WTC11 (cell line): ENCODE data around the gene SNX10. TPM values are rescaled to one million over a fixed set of nuclear protein-coding genes. Genes with fewer than 3 reads are reported as not detected.

Experiments
- ATAC-seq: fragments of 200-7000 bp; cut with Tn5 transposase; 2 replicates; pipeline ENCODE4 v1.10.0; 2021; ENCODE audit warnings: mild to moderate bottlenecking, moderate library complexity
- CTCF ChIA-PET: fragments of 300-600 bp; sonication (Branson Sonifier 250); formaldehyde crosslinking; loops from one replicate; lab custom pipeline; 2021; ENCODE audit warnings: antibody characterized with exemption; lab: Charles Lee
- POLR2A ChIA-PET: fragments of 350-600 bp; sonication (Branson Sonifier 250); formaldehyde crosslinking; loops from one replicate; lab custom pipeline; 2021; ENCODE audit warnings: antibody characterized with exemption; lab: Charles Lee
- DNase-seq: peaks from one replicate; pipeline ENCODE4 v3.0.0; 2021; ENCODE audit warnings: low spot score
- H3K27ac Mint-ChIP-seq: 2 replicates; pipeline ENCODE4 v1.8.0; 2021; ENCODE audit warnings: mixed read lengths
- H3K27me3 Mint-ChIP-seq: 2 replicates; pipeline ENCODE4 v1.8.0; 2021; ENCODE audit warnings: low read depth, mild to moderate bottlenecking, moderate library complexity, mixed read lengths
- H3K36me3 Mint-ChIP-seq: 2 replicates; pipeline ENCODE4 v1.8.0; 2021; ENCODE audit warnings: mixed read lengths
- H3K4me1 Mint-ChIP-seq: 2 replicates; pipeline ENCODE4 v1.8.0; 2022; ENCODE audit warnings: mixed read lengths
- H3K4me3 Mint-ChIP-seq: 2 replicates; pipeline ENCODE4 v1.8.0; 2021; ENCODE audit warnings: mild to moderate bottlenecking, moderate library complexity, mixed read lengths
- H3K9me3 Mint-ChIP-seq: 2 replicates; pipeline ENCODE4 v1.8.0; 2021; ENCODE audit warnings: mixed read lengths
- CREM ChIP-seq: sonication (generic); formaldehyde crosslinking; IDR thresholded peaks from 2 replicates; pipeline ENCODE4 v1.8.1; 2022; ENCODE audit warnings: mild to moderate bottlenecking, missing genetic modification reagents, moderate library complexity
- ELF4 ChIP-seq: sonication (generic); formaldehyde crosslinking; IDR thresholded peaks from 2 replicates; pipeline ENCODE4 v1.8.1; 2022; ENCODE audit warnings: low read depth, mild to moderate bottlenecking, moderate library complexity, missing genetic modification reagents
- ESRRA ChIP-seq: sonication (generic); formaldehyde crosslinking; IDR thresholded peaks from 2 replicates; pipeline ENCODE4 v1.8.1; 2022; ENCODE audit warnings: mild to moderate bottlenecking, missing genetic modification reagents, borderline replicate concordance
- ETV6 ChIP-seq: sonication (generic); formaldehyde crosslinking; IDR thresholded peaks from 2 replicates; pipeline ENCODE4 v1.8.1; 2022; ENCODE audit warnings: mild to moderate bottlenecking, missing genetic modification reagents
- GTF2I ChIP-seq: fragments of 250-450 bp; sonication (Bioruptor Pico); conservative IDR thresholded peaks from 2 replicates; pipeline ENCODE4 v1.4.0; 2021; ENCODE audit warnings: mild to moderate bottlenecking
- HMGA2 ChIP-seq: fragments of 250-450 bp; sonication (Bioruptor Pico); IDR thresholded peaks from 2 replicates; pipeline ENCODE4 v1.4.0; 2021; ENCODE audit warnings: mild to moderate bottlenecking, moderate library complexity
- NFE2L1 ChIP-seq: sonication (generic); formaldehyde crosslinking; IDR thresholded peaks from 2 replicates; pipeline ENCODE4 v1.8.1; 2023; ENCODE audit warnings: missing genetic modification reagents
- ZBTB21 ChIP-seq: sonication (generic); formaldehyde crosslinking; IDR thresholded peaks from 2 replicates; pipeline ENCODE4 v1.8.1; 2023; ENCODE audit warnings: mild to moderate bottlenecking, missing genetic modification reagents, borderline replicate concordance
- ZNF121 ChIP-seq: sonication (generic); formaldehyde crosslinking; IDR thresholded peaks from 2 replicates; pipeline ENCODE4 v1.8.0; 2023; ENCODE audit warnings: missing genetic modification reagents
- ZNF138 ChIP-seq: sonication (generic); formaldehyde crosslinking; conservative IDR thresholded peaks from 2 replicates; pipeline ENCODE4 v1.8.1; 2022; ENCODE audit warnings: mild to moderate bottlenecking, moderate library complexity, missing genetic modification reagents
- ZNF396 ChIP-seq: fragments of 250-450 bp; sonication (Bioruptor Pico); IDR thresholded peaks from 2 replicates; pipeline ENCODE4 v1.8.0; 2021; ENCODE audit warnings: mild to moderate bottlenecking, moderate library complexity, borderline replicate concordance
- ZNF416 ChIP-seq: fragments of 250-450 bp; sonication (Bioruptor Pico); IDR thresholded peaks from 2 replicates; pipeline ENCODE4 v1.9.0; 2021; ENCODE audit warnings: mild to moderate bottlenecking, inconsistent platforms
- total RNA-seq: library from RNA; stranded (reverse); gene quantifications from 3 replicates; pipeline ENCODE4 v1.2.3, GENCODE V29; 2021
- TF ChIP-seq, protein P1 (sequence below): sonication (generic); formaldehyde crosslinking; IDR thresholded peaks from 2 replicates; pipeline ENCODE4 v1.8.1; 2023; ENCODE audit warnings: mild to moderate bottlenecking, missing genetic modification reagents, moderate library complexity
- TF ChIP-seq, protein P2 (sequence below): fragments of 200-600 bp; IDR thresholded peaks from 2 replicates; pipeline ENCODE4 v1.8.0; 2022; ENCODE audit warnings: antibody characterized with exemption
- TF ChIP-seq, protein P3 (sequence below): sonication (generic); formaldehyde crosslinking; IDR thresholded peaks from 2 replicates; pipeline ENCODE4 v1.8.0; 2023; ENCODE audit warnings: missing genetic modification reagents, mild to moderate bottlenecking, borderline replicate concordance
- TF ChIP-seq, protein P4 (sequence below): sonication (generic); formaldehyde crosslinking; conservative IDR thresholded peaks from 2 replicates; pipeline ENCODE4 v1.8.1; 2022; ENCODE audit warnings: mild to moderate bottlenecking, missing genetic modification reagents
- TF ChIP-seq, protein P5 (sequence below): sonication (generic); formaldehyde crosslinking; IDR thresholded peaks from 2 replicates; pipeline ENCODE4 v1.8.1; 2022; ENCODE audit warnings: mild to moderate bottlenecking, moderate library complexity, missing genetic modification reagents
- TF ChIP-seq, protein P6 (sequence below): sonication (generic); formaldehyde crosslinking; IDR thresholded peaks from 2 replicates; pipeline ENCODE4 v1.8.1; 2023; ENCODE audit warnings: mild to moderate bottlenecking, moderate library complexity, missing genetic modification reagents
- TF ChIP-seq, protein P7 (sequence below): sonication (generic); formaldehyde crosslinking; IDR thresholded peaks from 2 replicates; pipeline ENCODE4 v1.8.0; 2022; ENCODE audit warnings: mild to moderate bottlenecking, missing genetic modification reagents
- TF ChIP-seq, protein P8 (sequence below): sonication (generic); formaldehyde crosslinking; IDR thresholded peaks from 2 replicates; pipeline ENCODE4 v1.8.0; 2022; ENCODE audit warnings: mild to moderate bottlenecking, missing genetic modification reagents
- TF ChIP-seq, protein P9 (sequence below): sonication (generic); formaldehyde crosslinking; IDR thresholded peaks from 2 replicates; pipeline ENCODE4 v1.8.1; 2023; ENCODE audit warnings: mild to moderate bottlenecking, missing genetic modification reagents

The SNX10 gene
- total RNA-seq, 1 experiment from 2014 or later: 10.8 TPM

DNA sequence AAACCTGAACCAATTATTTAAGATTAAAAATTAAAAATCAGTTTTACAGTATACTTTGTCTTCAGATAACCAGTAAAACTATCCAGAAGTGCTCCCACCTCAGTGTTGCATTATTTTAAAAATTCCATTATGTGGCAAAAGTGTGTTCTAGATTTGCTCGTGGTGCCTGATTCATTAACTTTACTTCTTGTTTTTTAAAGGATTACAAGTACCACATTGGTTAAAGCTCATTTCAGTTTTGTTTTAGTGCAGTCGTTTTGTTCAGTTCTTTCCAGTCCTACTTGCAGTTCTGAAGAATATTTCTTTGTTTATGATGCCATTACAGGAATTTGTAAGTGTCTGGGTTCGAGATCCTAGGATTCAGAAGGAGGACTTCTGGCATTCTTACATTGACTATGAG, 69.0 kb downstream of the SNX10 start:
- Mint-ChIP-seq H3K4me1 (peaks cover 6% of the 10 kb centered on the region), H3K36me3 (no peaks in the 10 kb centered on the region), H3K27me3 (no peaks in the 10 kb centered on the region)
- DNase-seq: no peak
- ATAC-seq: no peak
- TF ChIP-seq, protein P1, sequence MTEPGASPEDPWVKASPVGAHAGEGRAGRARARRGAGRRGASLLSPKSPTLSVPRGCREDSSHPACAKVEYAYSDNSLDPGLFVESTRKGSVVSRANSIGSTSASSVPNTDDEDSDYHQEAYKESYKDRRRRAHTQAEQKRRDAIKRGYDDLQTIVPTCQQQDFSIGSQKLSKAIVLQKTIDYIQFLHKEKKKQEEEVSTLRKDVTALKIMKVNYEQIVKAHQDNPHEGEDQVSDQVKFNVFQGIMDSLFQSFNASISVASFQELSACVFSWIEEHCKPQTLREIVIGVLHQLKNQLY: no peak
- TF ChIP-seq, protein P2, sequence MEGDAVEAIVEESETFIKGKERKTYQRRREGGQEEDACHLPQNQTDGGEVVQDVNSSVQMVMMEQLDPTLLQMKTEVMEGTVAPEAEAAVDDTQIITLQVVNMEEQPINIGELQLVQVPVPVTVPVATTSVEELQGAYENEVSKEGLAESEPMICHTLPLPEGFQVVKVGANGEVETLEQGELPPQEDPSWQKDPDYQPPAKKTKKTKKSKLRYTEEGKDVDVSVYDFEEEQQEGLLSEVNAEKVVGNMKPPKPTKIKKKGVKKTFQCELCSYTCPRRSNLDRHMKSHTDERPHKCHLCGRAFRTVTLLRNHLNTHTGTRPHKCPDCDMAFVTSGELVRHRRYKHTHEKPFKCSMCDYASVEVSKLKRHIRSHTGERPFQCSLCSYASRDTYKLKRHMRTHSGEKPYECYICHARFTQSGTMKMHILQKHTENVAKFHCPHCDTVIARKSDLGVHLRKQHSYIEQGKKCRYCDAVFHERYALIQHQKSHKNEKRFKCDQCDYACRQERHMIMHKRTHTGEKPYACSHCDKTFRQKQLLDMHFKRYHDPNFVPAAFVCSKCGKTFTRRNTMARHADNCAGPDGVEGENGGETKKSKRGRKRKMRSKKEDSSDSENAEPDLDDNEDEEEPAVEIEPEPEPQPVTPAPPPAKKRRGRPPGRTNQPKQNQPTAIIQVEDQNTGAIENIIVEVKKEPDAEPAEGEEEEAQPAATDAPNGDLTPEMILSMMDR: no peak
- TF ChIP-seq ELF4 (no peak), CREM (CRISPR knock-in tag) (no peak), HMGA2 (CRISPR knock-in tag) (no peak), ZBTB21 (no peak), ETV6 (CRISPR knock-in tag) (no peak), ZNF121 (no peak), ZNF138 (CRISPR knock-in tag) (no peak)
- TF ChIP-seq, protein P3, sequence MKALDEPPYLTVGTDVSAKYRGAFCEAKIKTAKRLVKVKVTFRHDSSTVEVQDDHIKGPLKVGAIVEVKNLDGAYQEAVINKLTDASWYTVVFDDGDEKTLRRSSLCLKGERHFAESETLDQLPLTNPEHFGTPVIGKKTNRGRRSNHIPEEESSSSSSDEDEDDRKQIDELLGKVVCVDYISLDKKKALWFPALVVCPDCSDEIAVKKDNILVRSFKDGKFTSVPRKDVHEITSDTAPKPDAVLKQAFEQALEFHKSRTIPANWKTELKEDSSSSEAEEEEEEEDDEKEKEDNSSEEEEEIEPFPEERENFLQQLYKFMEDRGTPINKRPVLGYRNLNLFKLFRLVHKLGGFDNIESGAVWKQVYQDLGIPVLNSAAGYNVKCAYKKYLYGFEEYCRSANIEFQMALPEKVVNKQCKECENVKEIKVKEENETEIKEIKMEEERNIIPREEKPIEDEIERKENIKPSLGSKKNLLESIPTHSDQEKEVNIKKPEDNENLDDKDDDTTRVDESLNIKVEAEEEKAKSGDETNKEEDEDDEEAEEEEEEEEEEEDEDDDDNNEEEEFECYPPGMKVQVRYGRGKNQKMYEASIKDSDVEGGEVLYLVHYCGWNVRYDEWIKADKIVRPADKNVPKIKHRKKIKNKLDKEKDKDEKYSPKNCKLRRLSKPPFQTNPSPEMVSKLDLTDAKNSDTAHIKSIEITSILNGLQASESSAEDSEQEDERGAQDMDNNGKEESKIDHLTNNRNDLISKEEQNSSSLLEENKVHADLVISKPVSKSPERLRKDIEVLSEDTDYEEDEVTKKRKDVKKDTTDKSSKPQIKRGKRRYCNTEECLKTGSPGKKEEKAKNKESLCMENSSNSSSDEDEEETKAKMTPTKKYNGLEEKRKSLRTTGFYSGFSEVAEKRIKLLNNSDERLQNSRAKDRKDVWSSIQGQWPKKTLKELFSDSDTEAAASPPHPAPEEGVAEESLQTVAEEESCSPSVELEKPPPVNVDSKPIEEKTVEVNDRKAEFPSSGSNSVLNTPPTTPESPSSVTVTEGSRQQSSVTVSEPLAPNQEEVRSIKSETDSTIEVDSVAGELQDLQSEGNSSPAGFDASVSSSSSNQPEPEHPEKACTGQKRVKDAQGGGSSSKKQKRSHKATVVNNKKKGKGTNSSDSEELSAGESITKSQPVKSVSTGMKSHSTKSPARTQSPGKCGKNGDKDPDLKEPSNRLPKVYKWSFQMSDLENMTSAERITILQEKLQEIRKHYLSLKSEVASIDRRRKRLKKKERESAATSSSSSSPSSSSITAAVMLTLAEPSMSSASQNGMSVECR: no peak
- TF ChIP-seq, protein P4, sequence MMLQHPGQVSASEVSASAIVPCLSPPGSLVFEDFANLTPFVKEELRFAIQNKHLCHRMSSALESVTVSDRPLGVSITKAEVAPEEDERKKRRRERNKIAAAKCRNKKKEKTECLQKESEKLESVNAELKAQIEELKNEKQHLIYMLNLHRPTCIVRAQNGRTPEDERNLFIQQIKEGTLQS: no peak
- TF ChIP-seq, all 79 proteins: peak for 0
- Mint-ChIP-seq H3K27ac (no peak overlapping the region), H3K4me3 (no peak overlapping the region), H3K9me3 (no peaks in the 10 kb centered on the region)
- CTCF ChIA-PET: interaction anchor here (1.4 kb wide), 1 partner anchor 9 kb away, joined by 4 read pairs; no protein-coding TSS in a partner anchor
- POLR2A ChIA-PET: no interaction called here

DNA sequence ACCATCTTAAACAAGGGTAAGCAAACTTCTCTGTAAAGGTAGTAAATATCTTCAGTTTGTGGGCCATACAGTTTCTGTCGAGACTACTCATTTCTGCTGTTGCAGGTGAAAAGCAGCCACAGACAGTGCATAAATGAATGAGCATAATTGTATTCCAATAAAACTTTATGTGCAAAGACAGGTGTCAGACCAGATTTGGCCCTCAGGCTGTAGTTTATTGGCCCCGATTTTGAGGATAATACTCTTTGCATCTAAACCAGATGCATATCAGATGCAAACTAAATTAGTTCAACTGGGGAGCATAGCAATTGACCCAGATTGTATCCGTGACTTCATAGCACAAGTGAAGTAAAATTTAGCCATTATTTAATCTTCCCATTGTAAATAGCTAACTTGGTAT, 70.0 kb downstream of the SNX10 start:
- TF ChIP-seq NFE2L1 (CRISPR knock-in tag): no peak
- TF ChIP-seq GTF2I (CRISPR knock-in tag): no peak
- no peak for TF ChIP-seq ESRRA
- TF ChIP-seq, protein P5, sequence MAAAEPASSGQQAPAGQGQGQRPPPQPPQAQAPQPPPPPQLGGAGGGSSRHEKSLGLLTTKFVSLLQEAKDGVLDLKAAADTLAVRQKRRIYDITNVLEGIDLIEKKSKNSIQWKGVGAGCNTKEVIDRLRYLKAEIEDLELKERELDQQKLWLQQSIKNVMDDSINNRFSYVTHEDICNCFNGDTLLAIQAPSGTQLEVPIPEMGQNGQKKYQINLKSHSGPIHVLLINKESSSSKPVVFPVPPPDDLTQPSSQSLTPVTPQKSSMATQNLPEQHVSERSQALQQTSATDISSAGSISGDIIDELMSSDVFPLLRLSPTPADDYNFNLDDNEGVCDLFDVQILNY (CRISPR knock-in tag): no peak
- TF ChIP-seq ZNF121: no peak
- TF ChIP-seq, protein P6, sequence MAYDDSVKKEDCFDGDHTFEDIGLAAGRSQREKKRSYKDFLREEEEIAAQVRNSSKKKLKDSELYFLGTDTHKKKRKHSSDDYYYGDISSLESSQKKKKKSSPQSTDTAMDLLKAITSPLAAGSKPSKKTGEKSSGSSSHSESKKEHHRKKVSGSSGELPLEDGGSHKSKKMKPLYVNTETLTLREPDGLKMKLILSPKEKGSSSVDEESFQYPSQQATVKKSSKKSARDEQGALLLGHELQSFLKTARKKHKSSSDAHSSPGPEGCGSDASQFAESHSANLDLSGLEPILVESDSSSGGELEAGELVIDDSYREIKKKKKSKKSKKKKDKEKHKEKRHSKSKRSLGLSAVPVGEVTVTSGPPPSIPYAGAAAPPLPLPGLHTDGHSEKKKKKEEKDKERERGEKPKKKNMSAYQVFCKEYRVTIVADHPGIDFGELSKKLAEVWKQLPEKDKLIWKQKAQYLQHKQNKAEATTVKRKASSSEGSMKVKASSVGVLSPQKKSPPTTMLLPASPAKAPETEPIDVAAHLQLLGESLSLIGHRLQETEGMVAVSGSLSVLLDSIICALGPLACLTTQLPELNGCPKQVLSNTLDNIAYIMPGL: no peak
- TF ChIP-seq, protein P7, sequence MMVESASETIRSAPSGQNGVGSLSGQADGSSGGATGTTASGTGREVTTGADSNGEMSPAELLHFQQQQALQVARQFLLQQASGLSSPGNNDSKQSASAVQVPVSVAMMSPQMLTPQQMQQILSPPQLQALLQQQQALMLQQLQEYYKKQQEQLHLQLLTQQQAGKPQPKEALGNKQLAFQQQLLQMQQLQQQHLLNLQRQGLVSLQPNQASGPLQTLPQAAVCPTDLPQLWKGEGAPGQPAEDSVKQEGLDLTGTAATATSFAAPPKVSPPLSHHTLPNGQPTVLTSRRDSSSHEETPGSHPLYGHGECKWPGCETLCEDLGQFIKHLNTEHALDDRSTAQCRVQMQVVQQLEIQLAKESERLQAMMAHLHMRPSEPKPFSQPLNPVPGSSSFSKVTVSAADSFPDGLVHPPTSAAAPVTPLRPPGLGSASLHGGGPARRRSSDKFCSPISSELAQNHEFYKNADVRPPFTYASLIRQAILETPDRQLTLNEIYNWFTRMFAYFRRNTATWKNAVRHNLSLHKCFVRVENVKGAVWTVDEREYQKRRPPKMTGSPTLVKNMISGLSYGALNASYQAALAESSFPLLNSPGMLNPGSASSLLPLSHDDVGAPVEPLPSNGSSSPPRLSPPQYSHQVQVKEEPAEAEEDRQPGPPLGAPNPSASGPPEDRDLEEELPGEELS (CRISPR knock-in tag): no peak
- TF ChIP-seq, protein P1: no peak
- TF ChIP-seq, protein P8, sequence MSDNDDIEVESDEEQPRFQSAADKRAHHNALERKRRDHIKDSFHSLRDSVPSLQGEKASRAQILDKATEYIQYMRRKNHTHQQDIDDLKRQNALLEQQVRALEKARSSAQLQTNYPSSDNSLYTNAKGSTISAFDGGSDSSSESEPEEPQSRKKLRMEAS (CRISPR knock-in tag): no peak
- TF ChIP-seq, protein P9, sequence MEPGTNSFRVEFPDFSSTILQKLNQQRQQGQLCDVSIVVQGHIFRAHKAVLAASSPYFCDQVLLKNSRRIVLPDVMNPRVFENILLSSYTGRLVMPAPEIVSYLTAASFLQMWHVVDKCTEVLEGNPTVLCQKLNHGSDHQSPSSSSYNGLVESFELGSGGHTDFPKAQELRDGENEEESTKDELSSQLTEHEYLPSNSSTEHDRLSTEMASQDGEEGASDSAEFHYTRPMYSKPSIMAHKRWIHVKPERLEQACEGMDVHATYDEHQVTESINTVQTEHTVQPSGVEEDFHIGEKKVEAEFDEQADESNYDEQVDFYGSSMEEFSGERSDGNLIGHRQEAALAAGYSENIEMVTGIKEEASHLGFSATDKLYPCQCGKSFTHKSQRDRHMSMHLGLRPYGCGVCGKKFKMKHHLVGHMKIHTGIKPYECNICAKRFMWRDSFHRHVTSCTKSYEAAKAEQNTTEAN (CRISPR knock-in tag): no peak
- no peak for TF ChIP-seq ZNF396 (CRISPR knock-in tag)
- no peak for TF ChIP-seq ZNF416
- TF ChIP-seq, all 79 proteins: peak for 0
- DNase-seq (no peak), ATAC-seq (no peak)
- peaks cover 7% of the 10 kb centered on the region for H3K4me1 Mint-ChIP-seq
- H3K27ac Mint-ChIP-seq: no peak overlapping the region
- no peaks in the 10 kb centered on the region for H3K36me3 Mint-ChIP-seq
- ChIA-PET CTCF (interaction anchor here (1.1 to 1.4 kb wide), 2 partner anchors 8 to 467 kb away, joined by 3 to 4 read pairs; no protein-coding TSS in a partner anchor), POLR2A (no interaction called here)
- H3K27me3 Mint-ChIP-seq: no peaks in the 10 kb centered on the region
- H3K4me3 Mint-ChIP-seq: no peak overlapping the region
- no peaks in the 10 kb centered on the region for H3K9me3 Mint-ChIP-seq
